Spleen (tissue), 11 donors: ENCODE measurements around the gene PP2D1. TPM values are rescaled to one million over a fixed set of nuclear protein-coding genes. Genes with fewer than 3 reads are reported as not detected.
A peak's percentile ranks its signal among the peaks of the same experiment; 100 is the strongest.
"Not testable (repeated sequence)": the region's sequence is repeated elsewhere in the genome, so short reads cannot be mapped to it uniquely, and the experiment has no call there.

Source experiments
- DNase-seq: peaks from one replicate; pipeline ENCODE4 v3.0.0-alpha.2; 2020
- H3K27ac ChIP-seq, 8 donors: fragments of 200-600 bp; sonication (generic) in 7 of 8; 1 replicate in 4 of 8; 2 replicates in 4 of 8; pipeline versions ENCODE4 v1.5.0 to v1.8.0; 2016 to 2021; ENCODE audit warnings: inconsistent platforms in 4 of 8, mild to moderate bottlenecking in 4 of 8, moderate library complexity in 1 of 8
- H3K27me3 ChIP-seq, 7 donors: fragments of 200-600 bp; sonication (generic) in 6 of 7; replicated peaks in 1 of 7; 1 replicate in 4 of 7; 2 replicates in 3 of 7; pipeline versions ENCODE4 v1.5.0 to v1.8.0; 2016 to 2021; ENCODE audit warnings: inconsistent platforms in 3 of 7, mild to moderate bottlenecking in 1 of 7
- H3K36me3 ChIP-seq, 6 donors: fragments of 200-600 bp; sonication (generic) in 5 of 6; 1 replicate in 4 of 6; 2 replicates in 2 of 6; pipeline versions ENCODE4 v1.5.0 to v1.8.0; 2016 to 2021; ENCODE audit warnings: inconsistent platforms in 2 of 6
- H3K4me1 ChIP-seq, 6 donors: fragments of 200-600 bp; sonication (generic) in 5 of 6; 1 replicate in 3 of 6; 2 replicates in 3 of 6; pipeline versions ENCODE4 v1.5.0 to v1.8.0; 2016 to 2021; ENCODE audit warnings: inconsistent platforms in 3 of 6
- H3K4me3 ChIP-seq, 8 donors: fragments of 200-600 bp; sonication (generic) in 7 of 8; 1 replicate in 4 of 8; 2 replicates in 4 of 8; pipeline versions ENCODE4 v1.5.0 to v1.8.0; 2016 to 2021; ENCODE audit warnings: inconsistent platforms in 4 of 8, mild to moderate bottlenecking in 4 of 8, moderate library complexity in 2 of 8
- H3K9me3 ChIP-seq, 8 donors: fragments of 200-600 bp; sonication (generic) in 7 of 8; 1 replicate in 4 of 8; 2 replicates in 4 of 8; pipeline versions ENCODE4 v1.5.0 to v1.8.0; 2016 to 2021; ENCODE audit warnings: inconsistent platforms in 4 of 8
- CTCF ChIP-seq, 11 experiments: fragments of 200-600 bp in 7 of 11; fragments of 450-650 bp in 4 of 11; sonication (generic) in 4 of 11; IDR thresholded peaks in 8 of 11; conservative IDR thresholded peaks in 3 of 11; 1 replicate in 7 of 11; 2 replicates in 4 of 11; pipeline versions ENCODE4 v1.4.0 to v1.8.0; 2016 to 2021; ENCODE audit warnings: antibody characterized with exemption in 11 of 11, inconsistent platforms in 4 of 11, mild to moderate bottlenecking in 1 of 11
- POLR2A ChIP-seq, 3 donors: fragments of 450-650 bp; IDR thresholded peaks; one replicate each; pipeline ENCODE4 v1.5.1; 2017; ENCODE audit warnings: antibody characterized with exemption in 3 of 3, mild to moderate bottlenecking in 1 of 3
- POLR2AphosphoS5 ChIP-seq, 3 donors: sonication (generic); formaldehyde crosslinking; IDR thresholded peaks; one replicate each; pipeline ENCODE4 v1.5.1; 2017; ENCODE audit warnings: antibody characterized with exemption in 3 of 3
- WGBS, 5 donors: extraction: QIAGEN DNeasy Blood & Tissue Kit in 3 of 5; methylation state at CpG; one replicate each; pipeline versions ENCODE4 v1.1.5 to v1.1.7; 2013 to 2018; 5-methylcytosine and 5-hydroxymethylcytosine counted together
- intact Hi-C: fragments of 100-400 bp; cut with DNase I; formaldehyde crosslinking; loops from one replicate; pipeline ENCODE4 v1.15.0; 2023; ENCODE audit warnings: low total_unique reads
- polyA plus RNA-seq, 3 donors: library from polyadenylated mRNA; stranded (reverse); fragments of 200-250 nt; gene quantifications; one replicate each; pipeline ENCODE4 v1.2.1, GENCODE V29; 2013
- total RNA-seq, 7 donors: library from RNA; depleted of rRNA in 3 of 7; stranded (reverse); fragments of >200 nt in 3 of 7; fragmentation: NEBNext Ultra II Directional in 4 of 7; extraction: Animal tissue kit (Norgen Biotek cat#: 25700) in 4 of 7; gene quantifications; one replicate each; pipeline versions ENCODE4 v1.1.0 to v1.2.1, GENCODE V29; 2016 to 2021
- donor health status: healthy with polysubstance abuse.
- donor health status: DM: no; HTN: no; CAD: no; lungs with moderate emphysema.
- donor health status: DM: no; HTN: no; CAD: no.
- donor health status: Bipolar disorder and iron deficiency.
- donor health status: healthy.
- donor health status: DM: no; HTN: no; CAD: no.
- donor health status: DM: yes; HTN: yes; CAD: no.

PP2D1 gene
- total and polyA plus RNA-seq, 10 donors: not detected

GRCh38 chr3:20038699-20039465 is 26.8 kb upstream of the PP2D1 start:
- H3K9me3 ChIP-seq: no peaks in the 10 kb centered on the region
- TF ChIP-seq POLR2AphosphoS5 (IDR thresholded peaks at IDR 0.05) (no peak), POLR2A (IDR thresholded peaks at IDR 0.05) (no peak), CTCF (IDR thresholded peaks at IDR 0.05 in 8 of 11, conservative IDR thresholded peaks at IDR 0.05 in 3 of 11) (no peak)
- H3K4me1 ChIP-seq: peaks cover 25 to 49% (median 35%) of the 10 kb centered on the region in 6 donors
- peak overlapping the region; percentile 44 to 93 (median 82) for H3K4me3 ChIP-seq
- DNase-seq: no peak
- no peaks in the 10 kb centered on the region for H3K36me3 ChIP-seq
- H3K27me3 ChIP-seq: no peaks in the 10 kb centered on the region
- intact Hi-C loops: no loop called here
- H3K27ac ChIP-seq: peak overlapping the region; percentile 74 to 99 (median 98)
- WGBS, 5 donors: 9 to 22% (median 12%) methylated on average over 16 of the region's 16 CpGs

DNA sequence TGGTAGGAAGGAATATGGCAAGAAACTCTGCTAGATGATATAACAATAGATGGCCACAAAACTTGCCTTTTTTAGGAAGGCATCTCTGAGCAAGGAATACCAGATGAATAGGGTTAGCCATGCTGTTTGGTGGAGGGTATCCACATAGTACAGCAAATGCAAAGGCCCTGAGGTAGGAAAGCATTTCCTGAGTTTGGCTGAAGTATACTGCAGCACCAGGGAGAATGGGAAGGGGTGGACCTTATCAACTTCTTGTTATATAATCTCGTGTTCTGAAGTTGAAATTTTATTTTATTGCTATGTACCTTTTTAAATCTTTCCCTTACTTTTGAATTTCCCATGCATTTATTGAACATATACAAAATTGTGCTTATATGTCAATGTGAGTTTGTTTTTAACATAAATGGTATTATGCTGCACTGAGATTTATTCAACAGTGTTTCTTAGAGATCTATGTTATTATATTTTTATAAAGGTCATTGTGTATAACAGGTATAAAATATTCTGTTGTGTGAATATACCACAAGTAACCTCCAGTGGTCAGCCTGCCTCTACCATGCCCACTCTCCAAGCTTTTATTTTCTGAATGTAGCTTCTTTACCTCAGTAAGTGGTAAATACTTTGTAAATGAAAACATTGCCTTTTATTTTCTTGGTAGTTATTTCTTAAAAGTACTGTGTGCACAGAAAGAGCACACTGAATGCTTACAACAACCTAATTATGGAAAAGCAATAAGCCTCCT is 25.4 kb upstream of the PP2D1 start:
- 88 to 98% (median 92%) methylated on average over 1 of the region's 1 CpG for WGBS, 5 donors
- TF ChIP-seq POLR2AphosphoS5 (IDR thresholded peaks at IDR 0.05): no peak
- TF ChIP-seq CTCF (IDR thresholded peaks at IDR 0.05 in 8 of 11, conservative IDR thresholded peaks at IDR 0.05 in 3 of 11): no peak
- TF ChIP-seq POLR2A (IDR thresholded peaks at IDR 0.05): no peak

DNA sequence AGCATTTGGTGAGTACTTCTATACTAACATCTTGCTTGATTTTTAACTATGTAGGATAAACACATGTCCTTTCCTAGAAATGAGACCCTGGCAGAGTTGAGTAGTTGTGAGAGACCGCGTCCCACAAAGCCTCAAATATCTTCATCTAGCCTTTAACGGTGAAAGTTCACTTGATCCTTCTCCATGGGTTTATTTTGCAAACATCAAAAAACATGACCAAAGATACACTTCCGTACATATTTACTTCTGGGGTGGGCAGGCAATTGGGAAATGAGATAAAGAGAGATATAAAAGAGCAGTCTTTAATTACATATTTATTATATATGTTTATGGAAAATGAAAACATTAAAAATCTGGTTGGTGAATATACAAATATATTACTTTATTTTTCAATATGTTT is 23.0 kb upstream of the PP2D1 start:
- no peaks in the 10 kb centered on the region for H3K36me3 ChIP-seq
- 93 to 98% (median 97%) methylated on average over 4 of the region's 4 CpGs for WGBS, 5 donors
- TF ChIP-seq POLR2A (IDR thresholded peaks at IDR 0.05) (no peak), CTCF (IDR thresholded peaks at IDR 0.05 in 8 of 11, conservative IDR thresholded peaks at IDR 0.05 in 3 of 11) (no peak), POLR2AphosphoS5 (IDR thresholded peaks at IDR 0.05) (no peak)
- intact Hi-C loops: no loop called here
- H3K9me3 ChIP-seq: no peaks in the 10 kb centered on the region
- H3K27me3 ChIP-seq: no peaks in the 10 kb centered on the region
- H3K4me1 ChIP-seq: peaks cover 5 to 18% (median 9%) of the 10 kb centered on the region in 6 donors
- DNase-seq: no peak
- H3K27ac ChIP-seq: no peak overlapping the region
- no peak overlapping the region for H3K4me3 ChIP-seq

More for the DNA sequence above, 25.4 kb upstream of the PP2D1 start:
- Histone ChIP-seq H3K27ac (peak overlapping the region in 1 of 8 donors; percentile 6), H3K27me3 (no peaks in the 10 kb centered on the region), H3K4me3 (no peak overlapping the region), H3K9me3 (no peaks in the 10 kb centered on the region), H3K4me1 (peaks cover 15 to 34% (median 21%) of the 10 kb centered on the region in 6 donors), H3K36me3 (no peaks in the 10 kb centered on the region)
- no peak for DNase-seq
- intact Hi-C loops: no loop called here

DNA sequence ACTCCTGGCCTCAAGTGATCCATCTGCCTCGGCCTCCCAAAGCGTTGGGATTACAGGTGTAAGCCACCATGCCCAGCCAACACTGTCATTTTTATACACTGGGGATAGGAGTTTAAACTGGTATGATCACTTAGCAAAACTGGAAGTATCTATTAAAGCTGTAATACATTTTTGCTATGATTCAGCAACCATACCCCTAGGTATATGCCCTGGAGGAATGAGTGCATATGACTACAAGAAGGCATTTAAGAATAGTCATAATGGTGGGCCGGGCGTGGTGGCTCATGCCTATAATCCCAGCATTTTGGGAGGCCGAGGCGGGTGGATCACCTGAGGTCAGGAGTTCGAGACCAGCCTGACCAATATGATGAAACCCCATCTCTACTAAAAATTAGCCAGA is 19.9 kb upstream of the PP2D1 start:
- H3K4me1 ChIP-seq, intact Hi-C loops, DNase-seq, H3K4me3 ChIP-seq, H3K27me3 ChIP-seq, H3K27ac ChIP-seq, H3K9me3 ChIP-seq, H3K36me3 ChIP-seq: not testable (repeated sequence)
- 92 to 97% (median 97%) methylated on average over 7 of the region's 7 CpGs for WGBS, 5 donors
